ENCODE results near the gene CRYGB. TPM values are rescaled to one million over a fixed set of nuclear protein-coding genes. Genes with fewer than 3 reads are reported as not detected.

The CRYGB gene
- total and polyA plus RNA-seq, 7 experiments from 2014 or later, result not detected

DNA sequence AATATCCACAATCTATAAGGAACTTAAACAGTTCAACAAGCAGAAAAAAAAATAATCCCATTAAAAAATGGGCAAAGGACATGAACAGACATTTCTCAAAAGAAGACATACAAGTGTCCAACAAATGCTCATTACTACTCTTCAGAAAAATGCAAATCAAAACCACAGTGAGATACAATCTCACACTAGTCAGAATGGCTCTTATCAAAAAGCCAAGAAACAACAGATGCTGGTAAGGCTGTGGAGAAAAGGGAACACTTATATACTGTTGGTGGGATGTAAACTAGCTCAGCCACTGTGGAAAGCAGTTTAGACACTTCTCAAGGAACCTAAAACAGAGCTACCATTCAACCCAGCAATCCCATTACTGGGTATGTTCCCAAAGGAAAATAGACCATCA lies 7.2 kb upstream of the CRYGB start:
- ChIA-PET POLR2A (no interaction called here), CTCF (no interaction called here)
- Mint-ChIP-seq H3K9me3 (peaks cover 0 to 26% (median 10%) of the 10 kb centered on the region in 11 donors), H3K4me3 (no peak overlapping the region), H3K4me1 (no peaks in the 10 kb centered on the region), H3K27ac (no peak overlapping the region), H3K36me3 (peaks cover 0 to 13% (median 5%) of the 10 kb centered on the region in 5 donors), H3K27me3 (peaks cover 4 to 11% (median 8%) of the 10 kb centered on the region in 5 donors)
- H3K36me3 ChIP-seq (ENCODE audit: control insufficient read depth in 2 of 3, insufficient read depth in 3 of 3, low read length in 3 of 3), result no peaks in the 10 kb centered on the region
- no peaks in the 10 kb centered on the region for H3K9me3 ChIP-seq (ENCODE audit: control insufficient read depth in 2 of 3, low read length in 3 of 3)
- ATAC-seq (no peak), DNase-seq (no peak)
- no peak overlapping the region for H3K27ac ChIP-seq (ENCODE audit: low read depth, low read length)
- H3K4me3 ChIP-seq (ENCODE audit: low read length), result no peak overlapping the region
- H3K27me3 ChIP-seq (ENCODE audit: control insufficient read depth in 2 of 2, insufficient read depth in 2 of 2, low read length in 2 of 2), result no peaks in the 10 kb centered on the region
- H3K4me1 ChIP-seq (ENCODE audit: control insufficient read depth in 2 of 2, insufficient read depth in 2 of 2, low read length in 2 of 2), result no peaks in the 10 kb centered on the region
- intact Hi-C loops (cut with micrococcal nuclease), result no loop called here

DNA sequence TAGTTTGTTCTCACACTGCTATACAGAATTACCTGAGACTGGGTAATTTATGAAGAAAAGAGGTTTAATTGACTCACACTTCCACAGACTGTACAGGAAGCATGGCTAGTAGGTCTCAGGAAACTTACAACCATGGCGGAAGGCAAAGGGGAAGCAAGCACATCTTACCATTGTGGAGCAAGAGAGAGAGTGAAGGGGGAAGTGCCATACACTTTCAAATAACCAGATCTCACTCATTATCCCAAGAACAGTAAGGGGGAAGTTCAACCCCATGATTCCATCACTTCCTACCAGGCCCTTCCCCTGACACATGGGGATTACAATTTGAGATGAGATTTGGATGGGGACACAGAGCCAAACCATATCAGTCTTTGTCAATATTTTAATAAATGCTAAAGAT lies 5.0 kb upstream of the CRYGB start:
- no peaks in the 10 kb centered on the region for H3K36me3 ChIP-seq (ENCODE audit: control insufficient read depth in 2 of 3, insufficient read depth in 3 of 3, low read length in 3 of 3)
- DNase-seq (no peak), ATAC-seq (no peak)
- intact Hi-C loops (cut with micrococcal nuclease), result no loop called here
- H3K9me3 Mint-ChIP-seq, result peaks cover 0 to 26% (median 10%) of the 10 kb centered on the region in 11 donors
- H3K4me1 Mint-ChIP-seq, result no peaks in the 10 kb centered on the region
- H3K27ac Mint-ChIP-seq, result no peak overlapping the region
- peaks cover 4 to 12% (median 8%) of the 10 kb centered on the region in 5 donors for H3K27me3 Mint-ChIP-seq
- H3K36me3 Mint-ChIP-seq, result peaks cover 0 to 13% (median 5%) of the 10 kb centered on the region in 5 donors
- H3K4me1 ChIP-seq (ENCODE audit: control insufficient read depth in 2 of 2, insufficient read depth in 2 of 2, low read length in 2 of 2), result no peaks in the 10 kb centered on the region
- no peaks in the 10 kb centered on the region for H3K27me3 ChIP-seq (ENCODE audit: control insufficient read depth in 2 of 2, insufficient read depth in 2 of 2, low read length in 2 of 2)
- CTCF ChIA-PET, result no interaction called here
- no peaks in the 10 kb centered on the region for H3K9me3 ChIP-seq (ENCODE audit: control insufficient read depth in 2 of 3, low read length in 3 of 3)
- H3K4me3 Mint-ChIP-seq, result no peak overlapping the region
- no peak overlapping the region for H3K27ac ChIP-seq (ENCODE audit: low read depth, low read length)
- POLR2A ChIA-PET, result no interaction called here
- no peak overlapping the region for H3K4me3 ChIP-seq (ENCODE audit: low read length)

DNA sequence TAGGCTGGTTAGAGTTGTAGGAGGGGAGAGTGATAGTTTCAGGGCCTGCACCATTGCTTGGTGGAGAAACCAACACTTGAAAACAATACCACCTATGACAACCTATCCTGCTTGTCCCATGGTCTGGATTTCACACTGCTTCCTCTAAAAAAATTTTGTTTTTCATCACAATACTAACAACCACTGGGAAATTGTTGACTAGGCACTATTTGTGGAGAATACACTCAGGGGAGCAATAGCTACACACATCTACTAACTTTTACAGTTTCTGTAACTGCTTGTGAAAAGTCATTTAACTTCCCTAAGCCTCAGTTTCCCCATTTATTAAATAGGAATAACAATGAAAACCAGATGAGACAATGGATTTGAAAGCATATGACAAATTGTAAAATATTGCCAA lies 4.1 kb upstream of the CRYGB start:
- Mint-ChIP-seq H3K36me3 (peaks cover 0 to 13% (median 5%) of the 10 kb centered on the region in 5 donors), H3K4me3 (no peak overlapping the region), H3K27me3 (peaks cover 4 to 12% (median 8%) of the 10 kb centered on the region in 5 donors), H3K4me1 (no peaks in the 10 kb centered on the region), H3K9me3 (peaks cover 0 to 26% (median 10%) of the 10 kb centered on the region in 11 donors), H3K27ac (no peak overlapping the region)
- Histone ChIP-seq H3K9me3 (ENCODE audit: control insufficient read depth in 2 of 3, low read length in 3 of 3) (no peaks in the 10 kb centered on the region), H3K4me3 (ENCODE audit: low read length) (no peak overlapping the region), H3K36me3 (ENCODE audit: control insufficient read depth in 2 of 3, insufficient read depth in 3 of 3, low read length in 3 of 3) (no peaks in the 10 kb centered on the region), H3K4me1 (ENCODE audit: control insufficient read depth in 2 of 2, insufficient read depth in 2 of 2, low read length in 2 of 2) (no peaks in the 10 kb centered on the region), H3K27ac (ENCODE audit: low read depth, low read length) (no peak overlapping the region), H3K27me3 (ENCODE audit: control insufficient read depth in 2 of 2, insufficient read depth in 2 of 2, low read length in 2 of 2) (no peaks in the 10 kb centered on the region)
- ChIA-PET POLR2A (no interaction called here), CTCF (no interaction called here)
- intact Hi-C loops (cut with micrococcal nuclease), result no loop called here
- ATAC-seq (no peak), DNase-seq (no peak)

DNA sequence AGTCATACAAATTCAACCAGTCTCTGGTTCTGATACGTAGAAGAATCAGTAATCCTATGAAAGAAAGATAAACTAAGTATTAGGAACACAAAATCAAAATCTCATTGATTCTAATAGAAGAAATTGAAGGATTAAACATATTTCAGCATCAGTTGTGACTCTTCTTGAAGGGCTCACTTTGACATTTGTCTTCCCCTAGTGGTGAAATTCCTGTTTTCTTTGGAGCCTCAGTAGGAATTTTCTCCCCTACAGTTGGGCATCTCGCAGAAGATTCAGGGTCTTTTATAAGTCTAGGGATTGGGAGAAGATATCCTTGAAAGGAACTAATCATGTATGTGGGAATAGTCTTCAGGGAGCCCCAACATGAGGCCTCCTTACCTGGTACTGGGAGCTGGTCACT lies 2.8 kb upstream of the CRYGB start:
- Mint-ChIP-seq H3K27ac (no peak overlapping the region), H3K36me3 (peaks cover 0 to 13% (median 5%) of the 10 kb centered on the region in 5 donors)

GRCh38 chr2:208147759-208148158 lies 1.8 kb upstream of the CRYGB start:
- intact Hi-C loops (cut with micrococcal nuclease), result no loop called here
- Histone ChIP-seq H3K4me1 (ENCODE audit: control insufficient read depth in 2 of 2, insufficient read depth in 2 of 2, low read length in 2 of 2) (no peaks in the 10 kb centered on the region), H3K36me3 (ENCODE audit: control insufficient read depth in 2 of 3, insufficient read depth in 3 of 3, low read length in 3 of 3) (no peaks in the 10 kb centered on the region), H3K27me3 (ENCODE audit: control insufficient read depth in 2 of 2, insufficient read depth in 2 of 2, low read length in 2 of 2) (no peaks in the 10 kb centered on the region), H3K9me3 (ENCODE audit: control insufficient read depth in 2 of 3, low read length in 3 of 3) (no peaks in the 10 kb centered on the region), H3K4me3 (ENCODE audit: low read length) (no peak overlapping the region), H3K27ac (ENCODE audit: low read depth, low read length) (no peak overlapping the region)
- Mint-ChIP-seq H3K27me3 (peaks cover 3 to 15% (median 7%) of the 10 kb centered on the region in 5 donors), H3K4me1 (no peaks in the 10 kb centered on the region), H3K9me3 (peaks cover 0 to 26% (median 10%) of the 10 kb centered on the region in 11 donors), H3K36me3 (peaks cover 0 to 13% (median 5%) of the 10 kb centered on the region in 5 donors), H3K27ac (no peak overlapping the region), H3K4me3 (no peak overlapping the region)
- no peak for DNase-seq
- ATAC-seq, result no peak
- ChIA-PET POLR2A (no interaction called here), CTCF (no interaction called here)

More for the DNA sequence above, 2.8 kb upstream of the CRYGB start:
- H3K4me3 ChIP-seq (ENCODE audit: low read length), result no peak overlapping the region
- peaks cover 0 to 26% (median 10%) of the 10 kb centered on the region in 11 donors for H3K9me3 Mint-ChIP-seq
- H3K27me3 ChIP-seq (ENCODE audit: control insufficient read depth in 2 of 2, insufficient read depth in 2 of 2, low read length in 2 of 2), result no peaks in the 10 kb centered on the region
- ATAC-seq (no peak), DNase-seq (no peak)
- no peaks in the 10 kb centered on the region for H3K4me1 Mint-ChIP-seq
- H3K36me3 ChIP-seq (ENCODE audit: control insufficient read depth in 2 of 3, insufficient read depth in 3 of 3, low read length in 3 of 3), result no peaks in the 10 kb centered on the region
- ChIA-PET CTCF (no interaction called here), POLR2A (no interaction called here)
- H3K9me3 ChIP-seq (ENCODE audit: control insufficient read depth in 2 of 3, low read length in 3 of 3), result no peaks in the 10 kb centered on the region
- intact Hi-C loops (cut with micrococcal nuclease), result no loop called here
- no peaks in the 10 kb centered on the region for H3K4me1 ChIP-seq (ENCODE audit: control insufficient read depth in 2 of 2, insufficient read depth in 2 of 2, low read length in 2 of 2)
- H3K27ac ChIP-seq (ENCODE audit: low read depth, low read length), result no peak overlapping the region
- H3K4me3 Mint-ChIP-seq, result no peak overlapping the region
- H3K27me3 Mint-ChIP-seq, result peaks cover 3 to 15% (median 7%) of the 10 kb centered on the region in 5 donors

- H3K27me3 Mint-ChIP-seq, result peaks cover under 1 to 15% (median 4%) of the 10 kb centered on the region in 5 donors
- no peak overlapping the region for H3K4me3 Mint-ChIP-seq
- peaks cover 0 to 13% (median 5%) of the 10 kb centered on the region in 5 donors for H3K36me3 Mint-ChIP-seq
- no peak overlapping the region for H3K27ac Mint-ChIP-seq
- ChIA-PET CTCF (interaction anchor here (0.6 kb wide), 1 partner anchor 1545 kb away, joined by 4 read pairs; no protein-coding TSS in a partner anchor), POLR2A (no interaction called here)
- Histone ChIP-seq H3K4me3 (ENCODE audit: low read length) (no peak overlapping the region), H3K27ac (ENCODE audit: low read depth, low read length) (no peak overlapping the region), H3K4me1 (ENCODE audit: control insufficient read depth in 2 of 2, insufficient read depth in 2 of 2, low read length in 2 of 2) (no peaks in the 10 kb centered on the region), H3K36me3 (ENCODE audit: control insufficient read depth in 2 of 3, insufficient read depth in 3 of 3, low read length in 3 of 3) (no peaks in the 10 kb centered on the region), H3K27me3 (ENCODE audit: control insufficient read depth in 2 of 2, insufficient read depth in 2 of 2, low read length in 2 of 2) (no peaks in the 10 kb centered on the region), H3K9me3 (ENCODE audit: control insufficient read depth in 2 of 3, low read length in 3 of 3) (no peaks in the 10 kb centered on the region)
- DNase-seq, result no peak
- ATAC-seq, result no peak
- peaks cover 0 to 19% (median 10%) of the 10 kb centered on the region in 11 donors for H3K9me3 Mint-ChIP-seq
- intact Hi-C loops (cut with micrococcal nuclease), result no loop called here
- H3K4me1 Mint-ChIP-seq, result no peaks in the 10 kb centered on the region
Measured at GRCh38 chr2:208147008-208147407, 1.1 kb upstream of the CRYGB start.

DNA sequence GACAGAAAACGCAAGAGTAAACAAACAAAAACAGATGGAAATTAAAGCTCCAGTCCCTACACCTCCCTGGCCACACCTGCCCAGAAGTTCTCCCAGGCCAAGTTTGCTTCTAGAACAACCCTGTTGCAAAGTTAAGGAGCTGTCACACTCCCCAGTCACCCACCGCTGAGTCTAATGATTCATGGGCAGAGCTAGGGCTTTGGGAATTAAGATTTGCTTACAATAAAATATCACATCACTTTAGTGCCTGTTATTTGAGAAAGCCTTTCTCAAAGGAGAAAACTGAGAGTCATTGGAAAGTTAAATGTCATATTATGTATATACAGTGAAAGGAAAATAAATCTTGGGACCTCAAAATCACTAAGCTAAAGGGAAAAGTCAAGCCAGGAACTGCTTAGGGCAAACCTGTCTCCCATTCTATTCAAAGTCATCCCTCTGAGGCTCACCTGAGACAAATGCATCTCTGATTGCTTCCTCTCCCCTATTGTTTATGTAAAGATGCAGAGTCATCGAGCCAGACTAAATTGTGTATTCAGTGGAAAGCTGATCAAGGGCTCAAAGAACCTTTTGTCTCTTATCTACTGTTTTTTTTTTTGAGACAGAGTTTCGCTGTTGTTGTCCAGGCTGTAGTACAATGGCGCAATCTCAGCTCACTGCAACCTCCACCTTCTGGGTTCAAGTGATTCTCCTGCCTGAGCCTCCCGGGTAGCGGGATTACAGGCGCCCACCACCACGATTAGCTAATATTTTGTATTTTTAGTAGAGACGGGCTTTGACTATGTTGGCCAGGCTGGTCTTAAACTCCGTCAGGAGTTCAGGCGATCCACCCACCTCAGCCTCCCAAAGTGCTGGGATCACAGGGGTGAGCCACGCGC lies 2.8 kb downstream of the CRYGB start:
- no peaks in the 10 kb centered on the region for H3K4me1 Mint-ChIP-seq
- H3K4me3 Mint-ChIP-seq, result no peak overlapping the region
- H3K36me3 ChIP-seq (ENCODE audit: control insufficient read depth in 2 of 3, insufficient read depth in 3 of 3, low read length in 3 of 3), result no peaks in the 10 kb centered on the region
- no peaks in the 10 kb centered on the region for H3K27me3 ChIP-seq (ENCODE audit: control insufficient read depth in 2 of 2, insufficient read depth in 2 of 2, low read length in 2 of 2)
- no peak overlapping the region for H3K27ac ChIP-seq (ENCODE audit: low read depth, low read length)
- no peak overlapping the region for H3K27ac Mint-ChIP-seq
- peaks cover 0 to under 1% (median 0%) of the 10 kb centered on the region in 5 donors for H3K36me3 Mint-ChIP-seq
- ChIA-PET POLR2A (no interaction called here), CTCF (no interaction called here)
- peaks cover 0 to 7% (median 0%) of the 10 kb centered on the region in 5 donors for H3K27me3 Mint-ChIP-seq
- no peak for ATAC-seq
- DNase-seq, result no peak
- intact Hi-C loops (cut with micrococcal nuclease), result no loop called here
- H3K9me3 ChIP-seq (ENCODE audit: control insufficient read depth in 2 of 3, low read length in 3 of 3), result no peaks in the 10 kb centered on the region
- H3K4me3 ChIP-seq (ENCODE audit: low read length), result no peak overlapping the region
- H3K9me3 Mint-ChIP-seq, result peaks cover 0 to 13% (median under 1%) of the 10 kb centered on the region in 11 donors
- no peaks in the 10 kb centered on the region for H3K4me1 ChIP-seq (ENCODE audit: control insufficient read depth in 2 of 2, insufficient read depth in 2 of 2, low read length in 2 of 2)
